Retinal pigment epithelial cell (primary cell): Measurements from ENCODE around the gene LRRC36.

Experiments used
- DNase-seq: peaks from one replicate; pipeline ENCODE4 v3.0.0-alpha.2; 2010; ENCODE audit warnings: low read depth
- H3K4me3 ChIP-seq: 2 replicates; pipeline ENCODE4 v1.5.1; 2011; ENCODE audit warnings: mild to moderate bottlenecking, low read length, control low read depth, moderate library complexity
- CTCF ChIP-seq: conservative IDR thresholded peaks from 2 replicates; pipeline ENCODE4 v1.5.1; 2011; ENCODE audit warnings: low read depth, low read length, control low read depth, inconsistent platforms

LRRC36 gene

DNA sequence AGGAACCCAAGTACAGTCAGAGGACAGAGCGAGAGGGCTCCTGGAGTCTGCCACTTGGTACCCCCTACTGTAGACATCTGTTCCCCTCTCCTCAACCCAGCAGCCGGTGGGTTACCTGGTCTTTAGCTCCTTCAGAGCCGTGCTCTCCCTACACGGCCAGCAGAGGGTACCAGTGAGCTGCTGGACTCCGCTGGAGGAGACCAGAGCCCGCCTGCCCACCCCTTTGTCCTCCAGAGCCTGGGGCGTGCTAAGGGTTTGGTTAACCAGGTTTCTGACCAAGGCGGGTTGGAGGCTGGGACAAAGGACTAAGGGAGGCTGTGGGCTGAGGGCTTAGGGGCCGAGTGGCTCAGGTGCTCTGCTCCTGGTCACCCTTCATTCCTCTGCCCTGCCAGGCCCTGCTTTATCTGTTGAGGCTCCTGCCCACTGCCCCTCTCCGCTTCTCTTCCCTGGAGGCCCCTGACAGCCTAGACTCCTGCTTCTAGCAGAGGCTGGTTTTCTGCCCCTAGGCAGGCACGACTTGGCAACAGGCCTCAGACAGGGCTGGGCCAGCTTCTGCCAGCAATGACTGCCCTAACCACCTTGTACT lies 101.6 kb downstream of the LRRC36 start:
- peak; percentile 22 for DNase-seq
- H3K4me3 ChIP-seq = no peak overlapping the region
- peak; percentile 96 for TF ChIP-seq CTCF

DNA sequence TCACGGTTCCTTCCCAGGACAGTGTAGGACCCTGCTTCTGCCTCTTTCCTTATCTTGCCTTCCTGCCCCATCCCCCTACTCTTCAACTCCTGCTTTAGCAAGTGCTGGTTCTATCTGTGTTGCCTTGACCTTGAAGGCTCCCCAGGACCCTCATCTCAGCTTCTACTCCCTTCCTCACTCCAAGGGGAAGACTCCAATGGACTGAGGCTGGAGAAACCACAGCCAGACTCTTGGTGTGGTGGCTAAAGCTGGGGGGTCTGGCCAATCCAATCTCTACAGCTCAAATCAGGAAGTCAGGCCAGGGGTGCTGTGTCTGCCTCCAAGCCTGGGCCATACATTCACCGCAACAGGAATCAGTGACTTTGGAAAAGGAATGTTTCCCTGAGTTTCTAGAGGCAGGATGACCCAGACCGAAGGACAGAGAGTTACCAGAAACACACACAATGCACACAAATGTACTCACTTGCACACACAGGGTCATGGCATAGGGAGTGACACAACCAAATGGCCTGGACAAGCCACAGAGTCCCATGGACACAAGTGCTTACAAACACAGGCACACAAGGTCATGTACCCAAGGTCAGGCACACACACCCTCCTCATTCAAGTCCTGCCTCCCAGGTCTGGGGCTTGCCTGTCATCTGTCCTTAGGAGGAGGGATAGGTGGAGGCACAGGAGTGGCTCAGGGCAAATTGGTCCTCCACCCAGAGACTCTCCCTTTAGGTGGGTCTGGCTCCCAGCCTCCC lies 102.6 kb downstream of the LRRC36 start:
- no peak for TF ChIP-seq CTCF
- no peak overlapping the region for H3K4me3 ChIP-seq
- no peak for DNase-seq

DNA sequence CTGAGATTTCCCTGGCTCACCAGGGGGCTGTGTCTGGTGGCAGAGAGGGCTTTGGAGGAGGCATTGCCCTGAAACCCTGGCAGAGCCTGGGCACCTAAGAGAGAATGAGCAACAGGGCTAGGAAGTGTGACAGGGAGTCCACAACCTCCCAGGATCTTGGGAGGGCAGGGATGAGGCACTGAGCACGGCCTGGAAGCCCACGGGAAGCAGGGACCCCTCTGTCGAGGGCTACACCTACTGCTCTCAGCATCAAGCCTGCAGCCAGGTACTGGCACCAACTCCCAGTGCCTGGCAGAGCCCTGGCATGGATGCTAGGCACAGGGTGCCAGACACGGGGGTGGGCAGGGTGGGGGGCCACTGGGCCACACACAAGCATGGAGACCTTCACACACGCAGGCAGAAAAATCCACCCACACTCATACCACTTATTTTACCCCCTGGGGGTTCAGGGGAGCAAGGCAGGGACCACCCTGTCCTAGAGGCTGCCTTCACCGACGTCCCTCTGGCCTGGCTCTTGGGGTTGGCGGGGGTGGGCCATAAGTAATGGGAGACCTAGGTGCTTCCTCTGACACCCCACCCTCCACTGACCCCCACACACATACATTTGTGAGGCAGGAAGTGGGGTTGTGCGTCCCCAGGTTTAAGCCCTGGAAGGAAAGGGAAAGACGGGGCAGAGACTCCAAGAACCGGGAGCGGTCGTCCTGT lies 103.3 kb downstream of the LRRC36 start:
- no peak overlapping the region for H3K4me3 ChIP-seq
- no peak for TF ChIP-seq CTCF
- DNase-seq = no peak

- peak overlapping the region; percentile 4 for H3K4me3 ChIP-seq
- no peak for DNase-seq
- no peak for TF ChIP-seq CTCF
These were observed 103.9 kb downstream of the LRRC36 start for GRCh38 chr16:67430504-67430976.

DNA sequence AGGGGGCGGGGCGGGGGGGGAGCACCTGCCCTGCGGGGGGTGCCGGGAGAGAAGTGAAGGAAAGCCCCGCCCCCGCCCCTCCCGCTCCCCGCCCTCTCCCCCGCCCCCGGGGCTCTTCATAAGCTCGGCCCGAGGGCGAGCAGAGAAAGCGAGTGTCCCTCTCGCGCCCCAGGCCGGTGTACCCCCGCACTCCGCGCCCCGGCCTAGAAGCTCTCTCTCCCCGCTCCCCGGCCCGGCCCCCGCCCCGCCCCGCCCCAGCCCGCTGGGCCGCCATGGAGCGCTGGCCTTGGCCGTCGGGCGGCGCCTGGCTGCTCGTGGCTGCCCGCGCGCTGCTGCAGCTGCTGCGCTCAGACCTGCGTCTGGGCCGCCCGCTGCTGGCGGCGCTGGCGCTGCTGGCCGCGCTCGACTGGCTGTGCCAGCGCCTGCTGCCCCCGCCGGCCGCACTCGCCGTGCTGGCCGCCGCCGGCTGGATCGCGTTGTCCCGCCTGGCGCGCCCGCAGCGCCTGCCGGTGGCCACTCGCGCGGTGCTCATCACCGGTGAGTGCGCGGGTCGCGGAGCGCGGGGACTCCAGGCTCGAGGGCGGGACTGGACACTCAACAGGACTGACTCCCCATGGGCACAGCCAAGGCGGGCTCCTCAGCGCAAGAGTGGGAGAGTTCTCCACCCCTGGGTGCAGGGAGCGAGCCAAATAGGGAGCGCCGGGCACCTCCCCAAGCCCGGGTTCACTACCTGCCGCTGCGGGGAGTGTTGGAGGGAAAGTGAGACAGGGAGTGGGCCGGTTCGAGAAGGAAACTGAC lies 104.6 kb downstream of the LRRC36 start, which contains the start of gene HSD11B2:
Gene HSD11B2, plus strand, starts transcription at position 145 of the 798 bp plus-strand sequence. Its CDS starts 128 bp downstream, at position 273.
- peak within 1 kb of the TSS; percentile 17 for H3K4me3 ChIP-seq
- TF ChIP-seq CTCF = no peak
- DNase-seq = peak; percentile 21

- DNase-seq = no peak
- H3K4me3 ChIP-seq = no peak overlapping the region
- no peak for TF ChIP-seq CTCF
These were observed 105.3 kb downstream of the LRRC36 start for GRCh38 chr16:67431775-67432505.
